Nephron progenitor cell (in vitro differentiated cells): ENCODE data around the gene P2RY8.
"Not testable (repeated sequence)": the region's sequence is repeated elsewhere in the genome, so short reads cannot be mapped to it uniquely, and the experiment has no call there.

Source experiments
- DNase-seq: peaks from one replicate; pipeline ENCODE4 v3.0.0; 2021
- H3K27ac Mint-ChIP-seq: 2 replicates; pipeline ENCODE4 v1.8.0; 2021; ENCODE audit warnings: mild to moderate bottlenecking, moderate library complexity, mixed read lengths
- H3K27me3 Mint-ChIP-seq: 2 replicates; pipeline ENCODE4 v1.8.0; 2021; ENCODE audit warnings: mild to moderate bottlenecking, low read depth, mixed read lengths; ENCODE audit not compliant: poor library complexity
- H3K36me3 Mint-ChIP-seq: 2 replicates; pipeline ENCODE4 v1.8.0; 2021; ENCODE audit warnings: low read depth, mixed read lengths
- H3K4me1 Mint-ChIP-seq: 2 replicates; pipeline ENCODE4 v1.8.0; 2021; ENCODE audit warnings: mixed read lengths
- H3K4me3 Mint-ChIP-seq: 2 replicates; pipeline ENCODE4 v1.8.0; 2021; ENCODE audit warnings: mild to moderate bottlenecking, moderate library complexity, mixed read lengths
- H3K9me3 Mint-ChIP-seq: 2 replicates; pipeline ENCODE4 v1.8.0; 2021; ENCODE audit warnings: mild to moderate bottlenecking, moderate library complexity, mixed read lengths
- TF ChIP-seq, protein P1 (sequence below): fragments of 200-600 bp; sonication (generic); IDR thresholded peaks from 2 replicates; pipeline ENCODE4 v1.5.0; 2021; ENCODE audit warnings: antibody characterized with exemption

P2RY8 gene

GRCh38 chrX:1558761-1559468 lies 21.9 kb upstream of the P2RY8 start:
- Mint-ChIP-seq H3K27ac (no peak overlapping the region), H3K36me3 (no peaks in the 10 kb centered on the region)
- no peak for DNase-seq

GRCh38 chrX:1557442-1557841 lies 20.5 kb upstream of the P2RY8 start:
- H3K27ac Mint-ChIP-seq, H3K4me1 Mint-ChIP-seq, H3K36me3 Mint-ChIP-seq, H3K4me3 Mint-ChIP-seq, DNase-seq: not testable (repeated sequence)
- peaks cover 20% of the 10 kb centered on the region for H3K9me3 Mint-ChIP-seq
- peaks cover 28% of the 10 kb centered on the region for H3K27me3 Mint-ChIP-seq

More at GRCh38 chrX:1558761-1559468, 21.9 kb upstream of the P2RY8 start:
- Mint-ChIP-seq H3K4me1 (no peaks in the 10 kb centered on the region), H3K4me3 (no peak overlapping the region), H3K9me3 (peaks cover 11% of the 10 kb centered on the region), H3K27me3 (peaks cover 38% of the 10 kb centered on the region)
- TF ChIP-seq, protein P1, sequence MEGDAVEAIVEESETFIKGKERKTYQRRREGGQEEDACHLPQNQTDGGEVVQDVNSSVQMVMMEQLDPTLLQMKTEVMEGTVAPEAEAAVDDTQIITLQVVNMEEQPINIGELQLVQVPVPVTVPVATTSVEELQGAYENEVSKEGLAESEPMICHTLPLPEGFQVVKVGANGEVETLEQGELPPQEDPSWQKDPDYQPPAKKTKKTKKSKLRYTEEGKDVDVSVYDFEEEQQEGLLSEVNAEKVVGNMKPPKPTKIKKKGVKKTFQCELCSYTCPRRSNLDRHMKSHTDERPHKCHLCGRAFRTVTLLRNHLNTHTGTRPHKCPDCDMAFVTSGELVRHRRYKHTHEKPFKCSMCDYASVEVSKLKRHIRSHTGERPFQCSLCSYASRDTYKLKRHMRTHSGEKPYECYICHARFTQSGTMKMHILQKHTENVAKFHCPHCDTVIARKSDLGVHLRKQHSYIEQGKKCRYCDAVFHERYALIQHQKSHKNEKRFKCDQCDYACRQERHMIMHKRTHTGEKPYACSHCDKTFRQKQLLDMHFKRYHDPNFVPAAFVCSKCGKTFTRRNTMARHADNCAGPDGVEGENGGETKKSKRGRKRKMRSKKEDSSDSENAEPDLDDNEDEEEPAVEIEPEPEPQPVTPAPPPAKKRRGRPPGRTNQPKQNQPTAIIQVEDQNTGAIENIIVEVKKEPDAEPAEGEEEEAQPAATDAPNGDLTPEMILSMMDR, result no peak

- Mint-ChIP-seq H3K27ac (no peak overlapping the region), H3K36me3 (no peaks in the 10 kb centered on the region), H3K27me3 (peaks cover 13% of the 10 kb centered on the region), H3K4me3 (no peak overlapping the region), H3K4me1 (no peaks in the 10 kb centered on the region), H3K9me3 (peaks cover 30% of the 10 kb centered on the region)
- DNase-seq, result no peak
- TF ChIP-seq, protein P1, result no peak
Observed at GRCh38 chrX:1555370-1555769, 18.4 kb upstream of the P2RY8 start.

DNA sequence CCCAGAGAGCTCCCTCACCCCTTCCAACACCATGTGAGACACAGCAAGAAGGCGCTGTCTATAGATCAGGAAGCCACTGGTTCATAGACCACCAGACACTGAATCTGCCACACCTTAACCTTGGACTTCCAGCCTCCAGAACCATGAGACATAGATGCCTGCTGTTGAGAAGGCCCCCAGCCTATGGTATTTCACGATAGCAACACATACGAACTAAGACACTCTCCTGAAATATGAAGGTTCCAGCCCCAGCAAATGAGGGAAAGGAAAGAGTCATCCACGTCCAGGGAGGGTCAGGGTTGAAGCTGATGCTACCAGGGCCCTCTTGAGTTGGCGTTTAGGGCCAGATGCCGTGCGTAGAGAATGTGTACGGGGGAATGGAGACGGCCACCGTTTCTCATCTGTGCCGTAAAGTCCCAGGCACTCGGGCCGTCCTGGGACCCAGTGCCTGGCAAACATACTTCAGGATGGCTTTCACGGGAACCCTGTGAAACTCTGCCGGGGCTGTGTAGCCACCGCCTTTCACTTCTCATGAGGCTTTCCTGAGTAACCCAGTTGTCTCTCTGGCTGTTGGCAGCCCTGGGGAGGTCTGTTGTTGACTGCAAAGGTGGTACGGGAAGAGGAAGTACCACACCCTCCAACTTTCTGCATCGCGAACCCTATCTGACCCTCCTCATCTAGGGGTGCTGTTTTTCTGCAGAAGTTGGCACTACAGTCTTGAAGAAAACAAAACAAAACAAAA lies 17.7 kb upstream of the P2RY8 start:
- Mint-ChIP-seq H3K36me3 (no peaks in the 10 kb centered on the region), H3K4me3 (no peak overlapping the region), H3K4me1 (no peaks in the 10 kb centered on the region), H3K27ac (no peak overlapping the region), H3K9me3 (peaks cover 33% of the 10 kb centered on the region), H3K27me3 (peaks cover 13% of the 10 kb centered on the region)
- no peak for DNase-seq
- TF ChIP-seq, protein P1, result no peak

DNA sequence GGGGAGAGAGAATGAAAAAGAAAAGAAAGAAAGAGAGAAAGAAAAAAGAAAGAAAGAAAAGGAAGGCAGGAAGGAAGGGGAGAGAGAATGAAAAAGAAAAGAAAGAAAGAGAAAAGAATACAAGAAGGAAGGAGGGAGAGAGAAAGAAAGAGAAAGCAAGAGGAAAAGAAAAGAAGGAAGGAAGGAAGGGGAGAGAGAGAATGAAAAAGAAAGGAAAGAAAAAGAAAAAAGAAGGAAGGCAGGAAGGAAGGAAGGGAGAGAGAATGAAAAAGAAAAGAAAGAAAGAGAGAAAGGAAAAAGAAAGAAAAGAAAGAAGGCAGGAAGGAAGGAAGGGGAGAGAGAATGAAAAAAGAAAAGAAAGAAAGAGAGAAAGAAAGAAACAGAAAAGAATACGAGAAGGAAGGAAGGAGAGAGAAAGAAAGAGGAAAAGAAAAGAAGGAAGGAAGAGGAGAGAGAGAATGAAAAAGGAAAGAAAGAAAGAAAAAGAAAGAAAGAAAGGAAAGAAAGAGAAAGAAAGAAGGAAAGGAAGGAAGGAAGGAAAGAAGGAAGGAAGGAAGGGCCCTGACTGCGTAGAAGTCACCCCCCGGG lies 15.1 kb upstream of the P2RY8 start:
- peaks cover 29% of the 10 kb centered on the region for H3K9me3 Mint-ChIP-seq
- DNase-seq, result no peak
- H3K4me1 Mint-ChIP-seq, result no peaks in the 10 kb centered on the region
- TF ChIP-seq, protein P1, result no peak
- H3K27me3 Mint-ChIP-seq, result peaks cover 10% of the 10 kb centered on the region
- peak overlapping the region; percentile 10 for H3K27ac Mint-ChIP-seq
- H3K36me3 Mint-ChIP-seq, result no peaks in the 10 kb centered on the region
- H3K4me3 Mint-ChIP-seq, result no peak overlapping the region

DNA sequence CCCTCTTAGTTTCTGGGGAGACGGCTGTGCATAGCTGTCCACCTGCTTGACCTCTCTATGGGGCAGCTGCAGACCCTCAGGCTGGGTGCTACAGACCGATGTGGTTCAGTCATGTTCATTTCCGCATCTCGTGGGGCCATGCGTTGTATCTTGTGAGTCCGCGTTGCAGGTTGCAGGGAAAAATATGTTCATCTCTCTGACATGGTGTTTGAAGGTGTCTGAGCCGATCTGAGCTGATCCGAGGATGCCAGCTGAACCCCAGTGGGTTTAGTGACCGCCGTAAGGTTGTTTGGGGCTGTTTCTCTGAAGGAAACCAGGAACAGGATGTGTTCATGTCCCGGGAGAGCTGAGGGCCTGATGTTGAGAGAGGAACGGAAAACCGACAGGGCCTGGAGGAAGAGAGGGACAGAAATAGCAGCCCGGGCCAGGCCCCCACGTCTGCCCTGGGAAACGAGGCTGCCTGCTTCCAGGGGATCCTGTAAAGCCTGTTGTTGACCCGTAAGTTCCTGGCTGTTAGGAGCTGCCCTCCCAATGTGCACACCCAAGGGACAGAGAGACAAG lies 9.8 kb upstream of the P2RY8 start:
- no peaks in the 10 kb centered on the region for H3K36me3 Mint-ChIP-seq
- peaks cover 5% of the 10 kb centered on the region for H3K27me3 Mint-ChIP-seq
- peaks cover 9% of the 10 kb centered on the region for H3K9me3 Mint-ChIP-seq
- TF ChIP-seq, protein P1, result no peak
- DNase-seq, result no peak
- H3K27ac Mint-ChIP-seq, result peak overlapping the region; percentile 40
- no peak overlapping the region for H3K4me3 Mint-ChIP-seq
- no peaks in the 10 kb centered on the region for H3K4me1 Mint-ChIP-seq
